GM19239 (cell line): ENCODE data around the gene SLC38A10.

Source experiments
- DNase-seq: peaks from one replicate; pipeline ENCODE4 v3.0.0; 2011; ENCODE audit warnings: low spot score; ENCODE audit not compliant: insufficient read length
- FAIRE-seq: peaks from 2 replicates; lab custom pipeline; 2011; peaks lifted over from hg19 to GRCh38; lab: Jason Lieb, UNC

The SLC38A10 gene

GRCh38 chr17:81246343-81246670 is 48.8 kb downstream of the SLC38A10 start:
- DNase-seq: no peak
- FAIRE-seq: no peak

- FAIRE-seq (no peak), DNase-seq (no peak)
These were observed 49.3 kb downstream of the SLC38A10 start for GRCh38 chr17:81245665-81246342.

GRCh38 chr17:81245024-81245664 is 50.0 kb downstream of the SLC38A10 start:
- no peak for DNase-seq
- peak; percentile 55 for FAIRE-seq

- DNase-seq (no peak), FAIRE-seq (no peak)
These were observed 50.6 kb downstream of the SLC38A10 start for GRCh38 chr17:81244358-81245023.

- DNase-seq (no peak), FAIRE-seq (no peak)
These were observed 51.8 kb downstream of the SLC38A10 start for GRCh38 chr17:81243333-81243664.

GRCh38 chr17:81242421-81243332 is 52.4 kb downstream of the SLC38A10 start:
- no peak for FAIRE-seq

GRCh38 chr17:81241648-81242420 is 53.3 kb downstream of the SLC38A10 start:
- DNase-seq: peak; percentile 71
- no peak for FAIRE-seq

More at GRCh38 chr17:81242421-81243332, 52.4 kb downstream of the SLC38A10 start:
- no peak for DNase-seq

GRCh38 chr17:81241203-81241602 is 53.9 kb downstream of the SLC38A10 start:
- no peak for FAIRE-seq

GRCh38 chr17:81240761-81241160 is 54.3 kb downstream of the SLC38A10 start:
- DNase-seq (no peak), FAIRE-seq (no peak)

More at GRCh38 chr17:81241203-81241602, 53.9 kb downstream of the SLC38A10 start:
- no peak for DNase-seq

- peak; percentile 58 for DNase-seq
- FAIRE-seq: peak; percentile 78
These were observed 55.2 kb downstream of the SLC38A10 start for GRCh38 chr17:81239714-81240555.

- peak; percentile 99 for FAIRE-seq
- DNase-seq: peak; percentile 100
These were observed 56.0 kb downstream of the SLC38A10 start, which contains the start of the genes NDUFAF8 and TEPSIN for GRCh38 chr17:81238815-81239713. Gene NDUFAF8 (plus strand): TSS chr17:81239318. CDS start chr17:81239364, 46 bp downstream. Gene TEPSIN (minus strand): TSS chr17:81239055. CDS start chr17:81239033, 22 bp downstream.

GRCh38 chr17:81238490-81238814 is 56.7 kb downstream of the SLC38A10 start:
- no peak for DNase-seq
- FAIRE-seq: no peak

- no peak for FAIRE-seq
- no peak for DNase-seq
These were observed 57.3 kb downstream of the SLC38A10 start for GRCh38 chr17:81237591-81238489.

- FAIRE-seq: no peak
These were observed 58.3 kb downstream of the SLC38A10 start for GRCh38 chr17:81236784-81237183.

GRCh38 chr17:81235822-81236740 is 59.0 kb downstream of the SLC38A10 start:
- DNase-seq (no peak), FAIRE-seq (no peak)

More at GRCh38 chr17:81236784-81237183, 58.3 kb downstream of the SLC38A10 start:
- DNase-seq: no peak
